ENCODE results near the gene CEP95. TPM values are rescaled to one million over a fixed set of nuclear protein-coding genes. Genes with fewer than 3 reads are reported as not detected.
A peak's percentile ranks its signal among the peaks of the same experiment; 100 is the strongest.

Gene CEP95
- total and polyA plus RNA-seq, 2 of the 13 experiments (the other 11 are each of a cell fraction or from before 2014, with no cell fraction given) = 65.9 to 68.8 TPM

DNA sequence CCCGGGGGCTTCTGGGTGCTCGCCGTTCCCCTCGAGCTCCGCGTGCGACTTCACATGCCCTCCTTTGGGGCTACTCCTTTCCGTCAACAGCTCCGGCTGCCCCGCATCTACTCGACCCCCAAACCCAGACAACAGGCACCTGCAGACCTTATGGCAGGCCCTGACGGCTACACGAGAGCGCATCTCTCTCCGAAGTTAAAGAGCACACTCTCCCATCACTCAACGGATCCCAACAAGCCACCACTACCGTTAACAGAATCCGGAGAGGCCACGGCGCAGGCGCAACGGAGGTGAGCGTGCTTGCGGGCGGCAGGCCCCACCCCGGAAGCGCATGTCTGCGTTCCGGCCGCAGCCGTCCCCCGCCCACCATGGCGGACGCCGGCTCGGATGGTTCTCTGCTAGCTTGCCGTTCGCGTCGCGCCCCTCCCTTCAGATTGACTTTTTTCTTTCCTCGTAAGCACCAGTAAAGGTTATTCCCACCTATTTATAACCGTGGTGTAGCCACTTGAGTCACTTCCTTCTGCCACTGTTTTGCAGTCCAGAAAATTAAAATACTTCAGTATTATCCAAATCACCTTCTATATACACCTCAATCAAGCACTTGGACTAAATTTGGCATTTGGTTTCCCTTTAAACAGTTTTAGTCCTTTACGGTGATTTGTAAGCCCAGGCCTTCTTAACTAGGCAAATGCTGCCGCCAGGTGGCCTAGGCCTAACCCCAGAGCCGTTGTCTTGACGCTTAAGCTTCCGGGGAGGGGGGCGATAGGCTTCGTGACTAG is 9.8 kb upstream of the CEP95 start, which contains the start of gene POLG2 (continued):
- TF ChIP-seq, protein P1, sequence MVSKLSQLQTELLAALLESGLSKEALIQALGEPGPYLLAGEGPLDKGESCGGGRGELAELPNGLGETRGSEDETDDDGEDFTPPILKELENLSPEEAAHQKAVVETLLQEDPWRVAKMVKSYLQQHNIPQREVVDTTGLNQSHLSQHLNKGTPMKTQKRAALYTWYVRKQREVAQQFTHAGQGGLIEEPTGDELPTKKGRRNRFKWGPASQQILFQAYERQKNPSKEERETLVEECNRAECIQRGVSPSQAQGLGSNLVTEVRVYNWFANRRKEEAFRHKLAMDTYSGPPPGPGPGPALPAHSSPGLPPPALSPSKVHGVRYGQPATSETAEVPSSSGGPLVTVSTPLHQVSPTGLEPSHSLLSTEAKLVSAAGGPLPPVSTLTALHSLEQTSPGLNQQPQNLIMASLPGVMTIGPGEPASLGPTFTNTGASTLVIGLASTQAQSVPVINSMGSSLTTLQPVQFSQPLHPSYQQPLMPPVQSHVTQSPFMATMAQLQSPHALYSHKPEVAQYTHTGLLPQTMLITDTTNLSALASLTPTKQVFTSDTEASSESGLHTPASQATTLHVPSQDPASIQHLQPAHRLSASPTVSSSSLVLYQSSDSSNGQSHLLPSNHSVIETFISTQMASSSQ (IDR thresholded peaks at IDR 0.05; ENCODE audit: low read depth) = no peak
- TF ChIP-seq, protein P1 (CRISPR knock-in tag; IDR thresholded peaks at IDR 0.05; ENCODE audit: borderline replicate concordance) = no peak; the same call in 1 of the 2 replicates
- TF ChIP-seq ZNF350 (CRISPR knock-in tag; IDR thresholded peaks at IDR 0.05; ENCODE audit: borderline replicate concordance, low read depth) (peak; percentile 97), ZNF460 (CRISPR knock-in tag; IDR thresholded peaks at IDR 0.05; ENCODE audit: borderline replicate concordance) (no peak), CREM (IDR thresholded peaks at IDR 0.05) (peak; percentile 40; the same call in 1 of the 2 replicates), CREM (CRISPR knock-in tag; IDR thresholded peaks at IDR 0.05) (no peak), SOX6 (IDR thresholded peaks at IDR 0.05) (no peak), SOX6 (CRISPR knock-in tag; IDR thresholded peaks at IDR 0.05) (peak; percentile 80), SRY (CRISPR knock-in tag; IDR thresholded peaks at IDR 0.05) (no peak; the same call in none of the 2 replicates), NAIF1 (CRISPR knock-in tag; IDR thresholded peaks at IDR 0.05; ENCODE audit: borderline replicate concordance) (peak; percentile 82; the same call in 1 of the 2 replicates), ZNF839 (CRISPR knock-in tag; IDR thresholded peaks at IDR 0.05; ENCODE audit: borderline replicate concordance) (peak; percentile 91; the same call in 1 of the 2 replicates), GLI4 (CRISPR knock-in tag; IDR thresholded peaks at IDR 0.05; ENCODE audit: borderline replicate concordance) (peak; percentile 28; the same call in 1 of the 2 replicates), ZNF746 (CRISPR knock-in tag; IDR thresholded peaks at IDR 0.05) (no peak), NR1H2 (CRISPR knock-in tag; IDR thresholded peaks at IDR 0.05; ENCODE audit: borderline replicate concordance, low read depth) (no peak), TOE1 (CRISPR knock-in tag; IDR thresholded peaks at IDR 0.05) (no peak), ZNF605 (CRISPR knock-in tag; IDR thresholded peaks at IDR 0.05) (peak; percentile 74), ZNF841 (CRISPR knock-in tag; IDR thresholded peaks at IDR 0.05; ENCODE audit: borderline replicate concordance) (0 out of 2 replicates have a peak, but pooled peaks have one; percentile 78)
- TF ChIP-seq, protein P2, sequence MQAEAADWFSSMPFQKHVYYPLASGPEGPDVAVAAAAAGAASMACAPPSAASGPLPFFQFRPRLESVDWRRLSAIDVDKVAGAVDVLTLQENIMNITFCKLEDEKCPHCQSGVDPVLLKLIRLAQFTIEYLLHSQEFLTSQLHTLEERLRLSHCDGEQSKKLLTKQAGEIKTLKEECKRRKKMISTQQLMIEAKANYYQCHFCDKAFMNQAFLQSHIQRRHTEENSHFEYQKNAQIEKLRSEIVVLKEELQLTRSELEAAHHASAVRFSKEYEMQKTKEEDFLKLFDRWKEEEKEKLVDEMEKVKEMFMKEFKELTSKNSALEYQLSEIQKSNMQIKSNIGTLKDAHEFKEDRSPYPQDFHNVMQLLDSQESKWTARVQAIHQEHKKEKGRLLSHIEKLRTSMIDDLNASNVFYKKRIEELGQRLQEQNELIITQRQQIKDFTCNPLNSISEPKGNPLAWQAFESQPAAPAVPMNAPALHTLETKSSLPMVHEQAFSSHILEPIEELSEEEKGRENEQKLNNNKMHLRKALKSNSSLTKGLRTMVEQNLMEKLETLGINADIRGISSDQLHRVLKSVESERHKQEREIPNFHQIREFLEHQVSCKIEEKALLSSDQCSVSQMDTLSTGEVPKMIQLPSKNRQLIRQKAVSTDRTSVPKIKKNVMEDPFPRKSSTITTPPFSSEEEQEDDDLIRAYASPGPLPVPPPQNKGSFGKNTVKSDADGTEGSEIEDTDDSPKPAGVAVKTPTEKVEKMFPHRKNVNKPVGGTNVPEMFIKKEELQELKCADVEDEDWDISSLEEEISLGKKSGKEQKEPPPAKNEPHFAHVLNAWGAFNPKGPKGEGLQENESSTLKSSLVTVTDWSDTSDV (CRISPR knock-in tag; IDR thresholded peaks at IDR 0.05) = peak; percentile 95; the same call in 1 of the 2 replicates
- TF ChIP-seq, protein P3, sequence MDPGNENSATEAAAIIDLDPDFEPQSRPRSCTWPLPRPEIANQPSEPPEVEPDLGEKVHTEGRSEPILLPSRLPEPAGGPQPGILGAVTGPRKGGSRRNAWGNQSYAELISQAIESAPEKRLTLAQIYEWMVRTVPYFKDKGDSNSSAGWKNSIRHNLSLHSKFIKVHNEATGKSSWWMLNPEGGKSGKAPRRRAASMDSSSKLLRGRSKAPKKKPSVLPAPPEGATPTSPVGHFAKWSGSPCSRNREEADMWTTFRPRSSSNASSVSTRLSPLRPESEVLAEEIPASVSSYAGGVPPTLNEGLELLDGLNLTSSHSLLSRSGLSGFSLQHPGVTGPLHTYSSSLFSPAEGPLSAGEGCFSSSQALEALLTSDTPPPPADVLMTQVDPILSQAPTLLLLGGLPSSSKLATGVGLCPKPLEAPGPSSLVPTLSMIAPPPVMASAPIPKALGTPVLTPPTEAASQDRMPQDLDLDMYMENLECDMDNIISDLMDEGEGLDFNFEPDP (CRISPR knock-in tag; conservative IDR thresholded peaks at IDR 0.05) = no peak

Measured in HepG2 (cell line).